HEK293T (cell line): ENCODE data around the gene NEURL1.

Experiments
- CTCF ChIA-PET: fragments of 350-600 bp; formaldehyde crosslinking; extraction: SDS; loops from one replicate; lab custom pipeline; 2021; ENCODE audit warnings: antibody characterized with exemption, inconsistent platforms; lab: Yijun Ruan, JAX
- POLR2A ChIA-PET: fragments of 350-600 bp; formaldehyde crosslinking; extraction: SDS; loops from one replicate; lab custom pipeline; 2020; ENCODE audit warnings: antibody characterized with exemption, inconsistent platforms; lab: Yijun Ruan, JAX
- DNase-seq: peaks from one replicate; pipeline ENCODE4 v3.0.0; 2012; ENCODE audit warnings: mixed read lengths; ENCODE audit errors: extremely low spot score
- ARNT ChIP-seq: fragments of 450-650 bp; IDR thresholded peaks from 2 replicates; pipeline ENCODE4 v1.6.1; 2017; ENCODE audit warnings: mild to moderate bottlenecking
- BHLHE40 ChIP-seq: fragments of 450-650 bp; IDR thresholded peaks from 2 replicates; pipeline ENCODE4 v1.6.1; 2016; ENCODE audit warnings: mild to moderate bottlenecking, moderate library complexity, borderline replicate concordance
- CTBP1 ChIP-seq: fragments of 450-650 bp; IDR thresholded peaks from 2 replicates; pipeline ENCODE4 v1.6.1; 2016; ENCODE audit warnings: borderline replicate concordance
- ELF4 ChIP-seq: fragments of 450-650 bp; IDR thresholded peaks from 2 replicates; pipeline ENCODE4 v1.6.1; 2017; ENCODE audit warnings: antibody characterized with exemption
- FOXA1 ChIP-seq: fragments of 450-650 bp; IDR thresholded peaks from 2 replicates; pipeline ENCODE4 v1.6.1; 2016; ENCODE audit warnings: mild to moderate bottlenecking
- FOXK2 ChIP-seq: fragments of 450-650 bp; IDR thresholded peaks from 2 replicates; pipeline ENCODE4 v1.6.1; 2016; ENCODE audit warnings: mild to moderate bottlenecking
- FOXM1 ChIP-seq: fragments of 450-650 bp; IDR thresholded peaks from 2 replicates; pipeline ENCODE4 v1.6.1; 2017; ENCODE audit warnings: mild to moderate bottlenecking, borderline replicate concordance
- HDGF ChIP-seq: fragments of 450-650 bp; IDR thresholded peaks from 2 replicates; pipeline ENCODE4 v1.6.1; 2017; ENCODE audit warnings: antibody characterized with exemption, borderline replicate concordance
- L3MBTL2 ChIP-seq: fragments of 450-650 bp; conservative IDR thresholded peaks from 2 replicates; pipeline ENCODE4 v1.6.1; 2016; ENCODE audit warnings: mild to moderate bottlenecking
- LEF1 ChIP-seq: fragments of 450-650 bp; IDR thresholded peaks from 2 replicates; pipeline ENCODE4 v1.6.1; 2017; ENCODE audit warnings: mild to moderate bottlenecking, borderline replicate concordance
- NFRKB ChIP-seq: fragments of 450-650 bp; IDR thresholded peaks from 2 replicates; pipeline ENCODE4 v1.6.1; 2016; ENCODE audit warnings: mild to moderate bottlenecking, moderate library complexity
- PKNOX1 ChIP-seq: fragments of 450-650 bp; IDR thresholded peaks from 2 replicates; pipeline ENCODE4 v1.6.1; 2016
- SP1 ChIP-seq: fragments of 450-650 bp; IDR thresholded peaks from 2 replicates; pipeline ENCODE4 v1.6.1; 2017
- SUZ12 ChIP-seq: fragments of 450-650 bp; IDR thresholded peaks from 2 replicates; pipeline ENCODE4 v1.6.1; 2016; ENCODE audit warnings: mild to moderate bottlenecking
- TARDBP ChIP-seq: fragments of 450-650 bp; IDR thresholded peaks from 2 replicates; pipeline ENCODE4 v1.6.1; 2016
- ZNF384 ChIP-seq: fragments of 450-650 bp; IDR thresholded peaks from 2 replicates; pipeline ENCODE4 v1.6.1; 2016

The NEURL1 gene

GRCh38 chr10:103617602-103618385 is 124.3 kb downstream of the NEURL1 start:
- no peak for TF ChIP-seq TARDBP
- TF ChIP-seq HDGF = no peak
- TF ChIP-seq PKNOX1 = no peak
- TF ChIP-seq BHLHE40 = no peak
- TF ChIP-seq CTBP1 = no peak
- TF ChIP-seq SP1 = no peak
- no peak for TF ChIP-seq FOXK2
- no peak for TF ChIP-seq ELF4
- TF ChIP-seq SUZ12 = no peak
- no peak for TF ChIP-seq ZNF384
- TF ChIP-seq LEF1 = no peak
- TF ChIP-seq ARNT = no peak
- TF ChIP-seq NFRKB = no peak
- ChIA-PET POLR2A (no interaction called here), CTCF (no interaction called here)
- DNase-seq = no peak

GRCh38 chr10:103618575-103619423 is 125.3 kb downstream of the NEURL1 start:
- POLR2A ChIA-PET = no interaction called here

GRCh38 chr10:103619424-103620351 is 126.2 kb downstream of the NEURL1 start:
- POLR2A ChIA-PET = no interaction called here
- no peak for DNase-seq
- TF ChIP-seq HDGF = no peak
- no peak for TF ChIP-seq ELF4
- TF ChIP-seq PKNOX1 = no peak
- TF ChIP-seq NFRKB = no peak
- no peak for TF ChIP-seq FOXA1
- TF ChIP-seq ZNF384 = no peak
- TF ChIP-seq LEF1 = no peak
- no peak for TF ChIP-seq CTBP1
- TF ChIP-seq SUZ12 = no peak
- TF ChIP-seq L3MBTL2 = no peak
- TF ChIP-seq BHLHE40 = no peak
- no peak for TF ChIP-seq FOXK2
- no peak for TF ChIP-seq TARDBP
- no peak for TF ChIP-seq FOXM1
- TF ChIP-seq ARNT = no peak
- CTCF ChIA-PET = interaction anchor here (1.3 kb wide), 1 partner anchor 15 kb away, joined by 4 read pairs; no protein-coding TSS in a partner anchor

More at GRCh38 chr10:103618575-103619423, 125.3 kb downstream of the NEURL1 start:
- no peak for DNase-seq
- CTCF ChIA-PET = interaction anchor here (1.3 kb wide), 1 partner anchor 14 kb away, joined by 4 read pairs; no protein-coding TSS in a partner anchor
- TF ChIP-seq CTBP1 (no peak), ELF4 (no peak), SP1 (no peak), FOXM1 (no peak), SUZ12 (no peak), L3MBTL2 (no peak), FOXA1 (no peak), LEF1 (no peak), PKNOX1 (no peak), FOXK2 (no peak), ZNF384 (no peak), NFRKB (no peak), HDGF (no peak), ARNT (no peak)

- TF ChIP-seq L3MBTL2 = no peak
- TF ChIP-seq LEF1 = no peak
- TF ChIP-seq PKNOX1 = no peak
- no peak for TF ChIP-seq TARDBP
- no peak for TF ChIP-seq FOXM1
- TF ChIP-seq ELF4 = no peak
- no peak for TF ChIP-seq FOXA1
- TF ChIP-seq FOXK2 = no peak
- TF ChIP-seq SP1 = no peak
- TF ChIP-seq BHLHE40 = no peak
- TF ChIP-seq CTBP1 = no peak
- TF ChIP-seq HDGF = no peak
- no peak for TF ChIP-seq ARNT
- no peak for TF ChIP-seq ZNF384
- TF ChIP-seq SUZ12 = no peak
- no peak for TF ChIP-seq NFRKB
- DNase-seq = no peak
- CTCF ChIA-PET = no interaction called here
- POLR2A ChIA-PET = no interaction called here
Observed at GRCh38 chr10:103620352-103620740, 126.8 kb downstream of the NEURL1 start.
